Gastroesophageal sphincter (tissue), 4 donors: Measurements from ENCODE around the gene TST. TPM values are rescaled to one million over a fixed set of nuclear protein-coding genes. Genes with fewer than 3 reads are reported as not detected.

ENCODE experiments used
- ATAC-seq: fragments of 150-250 bp; one replicate; pipeline ENCODE4 v1.9.1; 2016; ENCODE audit warnings: mild to moderate bottlenecking, moderate library complexity
- H3K27ac ChIP-seq, 4 donors: fragments of 200-600 bp; sonication (generic) in 3 of 4; 1 replicate in 3 of 4; 2 replicates in 1 of 4; pipeline ENCODE4 v1.5.1; 2016 to 2019
- H3K27me3 ChIP-seq: fragments of 200-600 bp; sonication (generic); one replicate; pipeline ENCODE4 v1.5.1; 2019
- H3K36me3 ChIP-seq, 2 donors: fragments of 200-600 bp; sonication (generic); one replicate each; pipeline ENCODE4 v1.5.1; 2019; ENCODE audit warnings: control low read depth in 1 of 2
- H3K4me1 ChIP-seq, 3 donors: fragments of 200-600 bp; sonication (generic); 1 replicate in 2 of 3; 2 replicates in 1 of 3; pipeline ENCODE4 v1.5.1; 2016 to 2019; ENCODE audit warnings: control low read depth in 2 of 3
- H3K4me3 ChIP-seq, 2 donors: fragments of 200-600 bp; sonication (generic); one replicate each; pipeline ENCODE4 v1.5.1; 2019; ENCODE audit warnings: mild to moderate bottlenecking in 1 of 2, moderate library complexity in 1 of 2
- H3K9me3 ChIP-seq, 3 donors: fragments of 200-600 bp; sonication (generic); one replicate each; pipeline ENCODE4 v1.5.1; 2017 to 2019; ENCODE audit warnings: control low read depth in 2 of 3
- EP300 ChIP-seq: sonication (generic); formaldehyde crosslinking; IDR thresholded peaks from one replicate; pipeline ENCODE4 v1.6.1; 2017; ENCODE audit warnings: antibody characterized with exemption, mild to moderate bottlenecking
- POLR2A ChIP-seq, 2 donors: fragments of 450-650 bp; IDR thresholded peaks; one replicate each; pipeline ENCODE4 v1.6.1; 2017; ENCODE audit warnings: antibody characterized with exemption in 2 of 2, mild to moderate bottlenecking in 2 of 2, moderate library complexity in 1 of 2
- POLR2AphosphoS5 ChIP-seq: sonication (generic); formaldehyde crosslinking; IDR thresholded peaks from one replicate; pipeline ENCODE4 v1.6.1; 2017; ENCODE audit warnings: antibody characterized with exemption
- WGBS, 2 donors: methylation state at CpG; one replicate each; pipeline ENCODE4 v1.1.5; 2018; ENCODE audit warnings: low coverage in 1 of 2; 5-methylcytosine and 5-hydroxymethylcytosine counted together
- total RNA-seq, 4 donors: library from RNA; depleted of rRNA; stranded (reverse); fragments of >200 nt; gene quantifications; one replicate each; pipeline ENCODE4 v1.1.0, GENCODE V29; 2016
- TF ChIP-seq, protein P1 (sequence below), 4 experiments: fragments of 200-600 bp in 2 of 4; fragments of 450-650 bp in 2 of 4; sonication (generic) in 1 of 4; IDR thresholded peaks; one replicate each; pipeline ENCODE4 v1.5.1; 2017 to 2019; ENCODE audit warnings: antibody characterized with exemption in 4 of 4, mild to moderate bottlenecking in 2 of 4, moderate library complexity in 2 of 4

Gene TST
- total RNA-seq, 4 donors from 2014 or later: 19.1 to 38.7 (median 31.7) TPM

DNA sequence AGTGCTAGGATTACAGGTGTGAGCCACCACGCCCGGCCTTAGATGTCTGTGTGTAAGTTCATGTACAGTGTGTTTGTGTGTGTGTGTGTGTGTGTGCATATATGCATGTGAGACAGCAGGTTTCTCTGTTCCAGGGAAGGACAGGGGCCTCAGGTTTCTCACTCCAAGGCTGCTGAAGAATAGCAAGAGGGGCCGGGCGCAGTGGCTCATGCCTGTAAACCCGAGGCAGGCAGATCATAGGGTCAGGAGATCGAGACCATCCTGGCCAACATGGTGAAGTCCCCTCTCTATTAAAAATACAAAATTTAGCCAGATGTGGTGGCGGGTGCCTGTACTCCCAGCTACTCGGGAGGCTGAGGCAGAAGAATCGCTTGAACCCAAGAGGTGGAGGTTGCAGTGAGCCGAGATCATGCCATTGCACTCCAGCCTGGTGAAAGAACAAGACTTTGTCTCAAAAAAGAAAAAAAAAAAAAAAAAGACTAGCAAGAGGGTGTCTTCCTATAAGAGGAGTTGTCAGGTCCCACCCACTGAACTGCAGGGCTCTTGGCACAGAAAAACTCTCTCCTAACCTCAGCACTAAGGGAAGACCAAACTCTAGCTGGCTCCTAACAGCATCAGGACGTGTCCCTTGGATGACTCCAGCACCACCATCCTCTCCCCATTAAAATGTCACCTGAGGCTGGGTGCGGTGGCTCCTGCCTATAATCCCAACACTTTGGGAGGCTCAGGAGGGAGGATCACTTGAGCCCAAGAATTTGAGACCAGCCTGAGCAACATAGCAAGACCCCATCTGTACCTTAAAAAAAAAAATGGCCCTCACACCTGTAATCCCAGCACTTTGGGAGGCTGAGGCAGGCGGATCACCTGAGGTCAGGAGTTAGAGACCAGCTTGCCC is 40.0 kb downstream of the TST start:
- Histone ChIP-seq H3K9me3 (no peaks in the 10 kb centered on the region), H3K27ac (no peak overlapping the region), H3K36me3 (no peaks in the 10 kb centered on the region), H3K4me1 (peaks cover 0 to 7% (median 0%) of the 10 kb centered on the region in 3 donors), H3K27me3 (peaks cover 44% of the 10 kb centered on the region), H3K4me3 (no peak overlapping the region)
- ATAC-seq: no peak
- TF ChIP-seq POLR2A (IDR thresholded peaks at IDR 0.05): no peak
- no peak for TF ChIP-seq EP300
- TF ChIP-seq, protein P1, sequence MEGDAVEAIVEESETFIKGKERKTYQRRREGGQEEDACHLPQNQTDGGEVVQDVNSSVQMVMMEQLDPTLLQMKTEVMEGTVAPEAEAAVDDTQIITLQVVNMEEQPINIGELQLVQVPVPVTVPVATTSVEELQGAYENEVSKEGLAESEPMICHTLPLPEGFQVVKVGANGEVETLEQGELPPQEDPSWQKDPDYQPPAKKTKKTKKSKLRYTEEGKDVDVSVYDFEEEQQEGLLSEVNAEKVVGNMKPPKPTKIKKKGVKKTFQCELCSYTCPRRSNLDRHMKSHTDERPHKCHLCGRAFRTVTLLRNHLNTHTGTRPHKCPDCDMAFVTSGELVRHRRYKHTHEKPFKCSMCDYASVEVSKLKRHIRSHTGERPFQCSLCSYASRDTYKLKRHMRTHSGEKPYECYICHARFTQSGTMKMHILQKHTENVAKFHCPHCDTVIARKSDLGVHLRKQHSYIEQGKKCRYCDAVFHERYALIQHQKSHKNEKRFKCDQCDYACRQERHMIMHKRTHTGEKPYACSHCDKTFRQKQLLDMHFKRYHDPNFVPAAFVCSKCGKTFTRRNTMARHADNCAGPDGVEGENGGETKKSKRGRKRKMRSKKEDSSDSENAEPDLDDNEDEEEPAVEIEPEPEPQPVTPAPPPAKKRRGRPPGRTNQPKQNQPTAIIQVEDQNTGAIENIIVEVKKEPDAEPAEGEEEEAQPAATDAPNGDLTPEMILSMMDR (IDR thresholded peaks at IDR 0.05): no peak
- TF ChIP-seq POLR2AphosphoS5: no peak
- WGBS, 2 donors: 62 to 75% methylated on average over 2 of the region's 13 CpGs

DNA sequence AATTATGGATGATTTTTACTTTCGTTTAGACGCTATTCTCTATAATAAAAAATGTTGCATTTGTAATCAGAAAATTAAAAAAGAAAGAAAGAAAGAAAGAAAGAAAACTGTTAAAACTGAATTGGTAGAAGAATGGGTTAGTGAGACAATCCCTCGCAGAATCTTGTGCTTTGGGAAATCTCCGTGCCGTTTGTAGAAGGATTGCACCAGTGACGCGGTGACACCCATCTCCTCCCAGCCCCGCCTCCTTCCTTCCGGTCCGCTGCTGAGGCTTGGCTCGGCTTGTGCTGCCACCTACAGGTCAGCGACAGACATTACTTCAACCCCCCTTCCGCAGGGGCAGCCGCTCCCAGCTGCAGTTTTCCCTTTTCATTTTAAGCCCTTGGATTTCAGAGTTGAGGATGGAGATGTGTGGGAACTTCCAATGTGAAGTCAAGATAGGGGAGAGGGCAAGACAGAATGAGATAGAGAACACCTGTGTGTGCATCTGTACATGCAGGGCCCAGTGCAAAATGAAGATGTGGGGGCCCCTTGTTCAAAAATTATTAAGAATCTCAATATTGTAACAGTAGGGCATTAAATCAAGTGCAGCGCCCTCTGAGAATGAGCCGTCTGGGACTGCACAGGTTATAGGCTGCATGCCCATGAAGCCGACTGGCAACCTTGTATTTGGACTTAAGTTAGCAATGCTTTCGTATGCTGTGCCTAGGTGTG is 41.1 kb downstream of the TST start:
- H3K9me3 ChIP-seq: no peaks in the 10 kb centered on the region
- peak; percentile 94 for ATAC-seq
- no peak for TF ChIP-seq EP300
- TF ChIP-seq, protein P1 (IDR thresholded peaks at IDR 0.05): peak; percentile 86 to 98 (median 89)
- TF ChIP-seq POLR2A (IDR thresholded peaks at IDR 0.05): no peak
- TF ChIP-seq POLR2AphosphoS5: peak; percentile 44
- H3K4me3 ChIP-seq: peak overlapping the region; percentile 23 to 44
- WGBS, 2 donors: 14 to 15% methylated on average over 11 to 17 of the region's 18 CpGs
- H3K4me1 ChIP-seq: peaks cover 0 to 7% (median 0%) of the 10 kb centered on the region in 3 donors
- peak overlapping the region in 1 of 4 donors; percentile 5 for H3K27ac ChIP-seq
- H3K27me3 ChIP-seq: peaks cover 37% of the 10 kb centered on the region
- no peaks in the 10 kb centered on the region for H3K36me3 ChIP-seq

- Histone ChIP-seq H3K4me1 (peaks cover 0 to 7% (median 0%) of the 10 kb centered on the region in 3 donors), H3K36me3 (no peaks in the 10 kb centered on the region), H3K27me3 (peaks cover 35% of the 10 kb centered on the region), H3K4me3 (peak overlapping the region; percentile 23 to 44), H3K9me3 (no peaks in the 10 kb centered on the region), H3K27ac (peak overlapping the region in 1 of 4 donors; percentile 5)
- ATAC-seq: peak; percentile 64
- TF ChIP-seq POLR2A (IDR thresholded peaks at IDR 0.05) (no peak), EP300 (no peak), POLR2AphosphoS5 (no peak)
- TF ChIP-seq, protein P1 (IDR thresholded peaks at IDR 0.05): peak in 1 of 4 experiments; percentile 43
- WGBS, 2 donors: 15 to 40% methylated on average over 6 of the region's 13 CpGs
These were observed 41.8 kb downstream of the TST start for GRCh38 chr22:36977401-36977861.

- no peak for TF ChIP-seq EP300
- TF ChIP-seq, protein P1 (IDR thresholded peaks at IDR 0.05): no peak
- TF ChIP-seq POLR2AphosphoS5: no peak
- no peak for TF ChIP-seq POLR2A (IDR thresholded peaks at IDR 0.05)
- H3K4me1 ChIP-seq: peaks cover 0 to 7% (median 0%) of the 10 kb centered on the region in 3 donors
- no peaks in the 10 kb centered on the region for H3K9me3 ChIP-seq
- peaks cover 30% of the 10 kb centered on the region for H3K27me3 ChIP-seq
- ATAC-seq: no peak
- H3K4me3 ChIP-seq: no peak overlapping the region
- 94% methylated on average over 2 of the region's 4 CpGs; no CpG with 5 or more reads in 1 of the 2 donors for WGBS, 2 donors
- H3K27ac ChIP-seq: no peak overlapping the region
- no peaks in the 10 kb centered on the region for H3K36me3 ChIP-seq
These were observed 42.6 kb downstream of the TST start for GRCh38 chr22:36976606-36977005.
